GM19395 (cell line): ENCODE measurements around the gene NKD2.
"Not testable (repeated sequence)": the region's sequence is repeated elsewhere in the genome, so short reads cannot be mapped to it uniquely, and the experiment has no call there.

Experiments used
- ATAC-seq: cut with Tn5 transposase; IDR thresholded peaks from one replicate; pipeline ENCODE4 v1.9.1; 2021; ENCODE audit warnings: mild to moderate bottlenecking, moderate library complexity; ENCODE audit not compliant: unreplicated experiment

The NKD2 gene

DNA sequence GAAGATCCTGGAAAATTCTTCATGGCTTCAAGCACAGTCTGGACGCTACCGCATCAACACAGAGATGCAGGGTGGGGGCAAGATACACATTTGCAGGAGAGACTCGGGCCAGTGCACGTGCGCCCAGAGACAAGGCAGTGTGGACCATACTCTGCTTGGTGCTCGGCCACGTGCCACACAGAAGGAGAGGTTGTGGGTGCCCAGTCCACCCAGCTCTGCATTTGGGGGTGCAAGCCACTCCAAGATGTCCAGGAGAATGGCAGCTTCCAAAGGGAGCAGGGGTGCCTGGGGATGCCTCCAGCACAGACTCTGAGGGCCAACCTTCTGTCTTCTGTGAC is 4.3 kb downstream of the NKD2 start:
- ATAC-seq = no peak

DNA sequence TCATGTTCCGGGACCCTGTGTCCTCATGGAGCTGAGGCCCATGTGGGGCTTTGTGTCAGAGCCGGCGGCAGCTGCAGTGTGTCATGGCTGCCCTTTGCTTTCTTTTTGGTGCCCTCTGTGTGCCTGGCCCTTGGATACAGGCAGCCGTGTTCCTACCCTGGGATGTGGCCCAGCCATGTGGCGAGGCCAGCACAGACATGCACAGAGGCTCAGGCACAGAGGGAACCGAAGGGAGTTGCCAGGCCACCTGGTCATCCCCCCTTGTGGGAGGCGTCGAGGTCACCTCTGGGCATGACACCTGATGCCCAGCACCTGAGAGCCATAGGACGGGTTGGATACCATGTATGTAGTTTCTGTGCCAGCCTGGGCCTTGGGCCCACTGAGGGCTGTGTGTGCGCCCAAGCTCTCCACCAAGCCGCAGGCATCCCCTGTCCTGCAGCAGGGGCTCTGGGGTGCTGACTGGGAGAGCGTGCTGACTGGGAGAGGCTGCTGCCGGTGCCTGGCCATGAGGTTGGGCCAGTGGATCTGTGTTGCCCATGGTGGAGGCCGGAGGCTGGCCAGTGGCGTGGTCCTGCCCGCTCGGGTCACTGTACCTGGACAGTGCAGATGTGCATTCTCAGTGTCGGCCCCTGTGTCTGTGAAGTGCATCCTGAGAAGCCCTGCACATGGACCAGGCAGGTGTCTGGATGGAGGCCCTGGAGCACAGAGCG is 4.8 kb downstream of the NKD2 start:
- no peak for ATAC-seq

DNA sequence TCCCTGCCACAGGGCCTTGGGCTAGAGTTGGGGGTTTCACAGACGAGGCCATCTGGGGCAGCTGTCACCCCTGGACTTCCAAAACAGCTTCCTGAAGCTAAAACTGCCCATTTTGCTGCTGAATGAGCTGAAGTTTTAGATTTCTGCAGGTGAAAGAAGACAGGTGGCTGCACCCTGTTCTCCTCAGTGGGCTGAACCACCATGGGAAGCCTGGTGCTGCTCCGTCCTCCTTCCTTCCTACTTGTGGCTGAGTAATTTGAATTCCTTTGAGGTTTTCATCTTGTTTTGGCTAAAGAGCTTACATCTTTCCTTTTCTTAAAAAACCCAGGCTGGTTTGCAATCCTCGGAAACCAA is 5.3 kb downstream of the NKD2 start:
- ATAC-seq = no peak

DNA sequence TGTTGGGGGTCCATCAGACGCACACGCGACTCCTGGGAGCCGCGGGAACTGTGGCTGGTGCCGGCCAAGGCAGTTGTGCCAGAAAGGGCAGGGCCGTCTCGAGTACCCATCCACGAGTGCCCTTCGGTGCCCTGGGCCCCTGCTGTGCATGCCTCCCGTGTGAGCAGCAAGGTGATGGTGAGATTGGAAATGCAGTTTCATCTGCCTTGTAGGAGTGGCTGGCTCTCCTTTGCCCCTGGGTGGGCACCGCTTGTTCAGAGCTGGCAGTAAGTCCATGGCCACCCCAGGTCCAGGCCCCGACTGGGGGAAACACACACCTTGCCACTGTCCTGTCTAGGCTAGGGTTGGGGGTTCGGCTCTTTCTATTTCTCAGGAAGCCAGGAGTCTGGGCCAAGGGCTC is 5.7 kb downstream of the NKD2 start:
- ATAC-seq = no peak

DNA sequence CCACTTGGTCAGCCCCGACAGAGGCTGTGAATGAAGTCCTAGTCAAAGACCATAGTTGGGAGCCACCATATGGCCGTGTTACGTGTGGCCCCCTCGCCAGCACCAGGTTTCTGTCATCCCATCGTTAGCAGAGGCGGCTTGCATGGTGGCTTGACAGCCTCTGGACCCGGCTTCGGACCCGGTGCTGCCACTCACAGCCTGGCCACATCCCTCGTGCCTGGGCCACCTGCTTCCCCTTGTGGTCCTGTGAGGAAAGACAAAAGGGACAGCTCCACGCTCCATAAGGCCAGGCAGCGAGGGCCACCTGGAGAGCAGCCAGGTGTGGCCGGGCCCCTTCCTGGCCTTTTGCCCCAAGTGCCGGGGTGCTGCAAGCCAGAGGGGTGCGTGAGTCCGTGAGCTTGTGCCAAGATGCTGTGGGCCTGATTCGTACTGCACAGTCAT is 6.2 kb downstream of the NKD2 start:
- ATAC-seq = no peak

DNA sequence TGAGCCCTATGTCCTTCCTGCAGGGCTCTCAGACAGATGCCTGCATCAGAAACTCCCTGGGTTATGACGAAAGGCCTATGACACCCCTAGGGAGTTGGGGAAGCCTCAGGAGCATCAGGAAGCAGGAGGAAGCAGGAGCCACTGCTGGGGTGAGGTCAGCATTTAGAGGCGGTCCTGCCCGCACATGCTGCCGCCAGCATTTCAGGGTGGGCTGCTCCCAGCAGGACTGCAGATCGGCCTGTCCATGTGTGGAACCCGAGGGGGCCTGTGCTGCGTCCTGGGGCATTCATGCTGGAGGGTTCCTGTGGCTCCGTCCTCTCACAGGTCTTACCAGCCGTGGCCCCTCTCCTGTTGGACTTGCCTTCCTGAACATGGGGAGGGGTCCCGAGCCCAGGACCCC is 6.9 kb downstream of the NKD2 start:
- ATAC-seq = no peak

DNA sequence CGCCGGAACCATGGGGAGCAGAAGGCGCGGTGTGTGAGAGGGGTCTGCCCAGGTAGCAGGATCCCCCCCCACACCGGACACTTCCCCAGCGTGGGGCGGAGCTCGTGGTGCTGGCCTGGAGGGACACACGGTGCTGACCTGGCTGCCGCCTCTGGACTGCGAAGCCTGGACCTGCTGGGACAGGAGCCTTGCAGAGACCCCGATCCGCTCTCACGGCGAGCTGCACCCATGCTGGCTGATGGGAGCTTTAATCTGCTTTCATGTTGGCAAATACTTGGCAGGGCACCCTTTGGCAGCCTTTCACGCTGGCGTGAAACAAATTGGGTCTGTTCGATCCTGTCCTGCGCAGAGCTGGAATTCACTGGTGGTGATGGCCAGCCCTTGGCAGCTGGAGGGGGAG is 7.4 kb downstream of the NKD2 start:
- no peak for ATAC-seq

DNA sequence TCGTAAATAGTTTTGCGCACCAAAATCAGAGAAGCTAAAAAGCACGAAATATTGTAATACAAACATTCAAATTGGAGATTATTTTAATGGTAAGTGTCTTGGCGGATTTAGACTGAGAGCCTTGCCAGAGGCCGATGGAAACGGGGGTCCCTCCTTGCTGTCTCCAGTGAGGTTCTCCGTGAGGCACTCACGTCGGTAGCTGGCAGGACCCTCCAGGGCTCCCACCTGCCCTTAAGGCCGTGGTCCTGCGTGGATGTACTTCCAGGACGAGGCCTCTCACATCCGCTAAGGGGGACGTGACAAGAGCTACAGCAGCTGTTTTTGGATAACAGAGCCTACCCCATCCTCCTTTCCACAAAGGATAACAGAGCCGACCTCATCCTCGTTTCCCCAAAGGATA is 7.9 kb downstream of the NKD2 start:
- ATAC-seq = no peak

DNA sequence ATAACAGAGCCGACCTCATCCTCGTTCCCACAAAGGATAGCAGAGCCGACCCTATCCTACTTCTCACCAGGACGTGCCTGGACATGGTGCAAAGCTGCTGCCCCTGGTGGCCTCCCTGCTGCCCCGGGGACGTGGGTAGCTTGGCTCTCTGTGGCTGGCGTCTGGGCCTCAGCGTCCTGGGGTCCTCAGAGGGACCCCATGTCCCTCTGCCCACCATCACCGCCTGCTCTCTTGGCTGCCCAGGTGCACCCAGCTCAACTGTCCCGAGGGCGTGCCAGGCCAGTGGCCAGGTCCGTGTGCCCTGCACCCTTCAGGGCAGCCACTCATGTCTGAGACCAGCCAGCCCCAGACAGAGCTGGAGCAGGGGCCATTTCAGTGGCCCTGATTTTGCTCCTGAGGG is 8.5 kb downstream of the NKD2 start:
- ATAC-seq = no peak

DNA sequence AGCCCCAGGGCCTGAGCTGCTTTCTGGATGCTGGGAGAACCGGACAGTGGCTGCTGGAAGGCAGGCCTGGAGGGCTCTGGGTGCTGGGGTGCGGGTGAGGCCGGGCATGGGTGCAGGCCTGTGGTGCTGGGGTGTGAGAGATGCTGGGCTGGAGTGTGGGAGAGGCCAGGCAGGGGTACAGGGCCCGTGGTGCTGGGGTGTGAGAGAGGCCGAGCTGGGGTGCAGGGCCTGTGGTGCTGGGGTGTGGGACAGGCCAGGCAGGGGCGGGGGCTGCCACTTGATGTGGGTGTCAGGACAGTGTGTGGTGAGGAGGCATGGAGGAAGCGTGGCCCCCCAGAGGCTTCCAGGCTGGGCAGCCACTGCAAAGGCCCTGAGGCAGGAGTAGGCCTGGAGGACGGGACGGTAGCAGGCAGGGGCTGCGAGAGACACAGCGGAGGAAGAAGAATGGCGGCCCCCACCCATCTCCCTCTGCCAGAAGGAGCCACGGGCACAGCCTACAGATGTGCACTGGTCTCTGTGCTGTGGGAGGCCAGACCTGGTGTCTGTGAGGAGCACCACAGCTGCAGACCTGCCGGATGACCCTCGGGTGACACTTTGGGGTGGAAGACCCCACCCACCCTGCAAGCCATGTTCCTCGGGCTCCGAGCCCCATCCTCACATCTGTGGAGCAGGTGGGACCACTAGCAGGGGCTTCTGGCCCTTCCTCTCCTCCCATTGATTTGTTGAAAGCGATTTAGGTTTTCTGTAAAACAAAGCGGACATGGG is 9.3 kb downstream of the NKD2 start:
- ATAC-seq = no peak

DNA sequence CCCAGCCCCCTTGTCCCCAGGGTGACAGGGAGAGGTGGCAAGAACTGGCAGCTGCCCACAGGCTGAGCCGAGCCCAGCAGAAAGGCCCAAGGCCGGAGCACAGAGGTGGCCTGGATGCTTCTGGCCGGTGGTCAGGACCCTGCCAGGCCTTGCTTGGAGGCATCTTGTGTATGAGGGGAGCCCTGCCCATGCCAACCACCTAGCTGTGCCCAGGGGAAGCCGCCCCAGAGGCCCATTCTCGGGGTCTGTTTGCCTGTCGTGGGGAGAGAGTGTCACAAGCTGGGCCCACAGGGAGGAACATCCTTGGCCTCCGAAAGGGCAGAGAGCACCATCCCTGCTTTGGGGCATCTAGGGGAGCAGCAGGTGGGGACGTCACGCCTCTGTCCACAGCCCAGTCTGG is 10.0 kb downstream of the NKD2 start:
- ATAC-seq = no peak

DNA sequence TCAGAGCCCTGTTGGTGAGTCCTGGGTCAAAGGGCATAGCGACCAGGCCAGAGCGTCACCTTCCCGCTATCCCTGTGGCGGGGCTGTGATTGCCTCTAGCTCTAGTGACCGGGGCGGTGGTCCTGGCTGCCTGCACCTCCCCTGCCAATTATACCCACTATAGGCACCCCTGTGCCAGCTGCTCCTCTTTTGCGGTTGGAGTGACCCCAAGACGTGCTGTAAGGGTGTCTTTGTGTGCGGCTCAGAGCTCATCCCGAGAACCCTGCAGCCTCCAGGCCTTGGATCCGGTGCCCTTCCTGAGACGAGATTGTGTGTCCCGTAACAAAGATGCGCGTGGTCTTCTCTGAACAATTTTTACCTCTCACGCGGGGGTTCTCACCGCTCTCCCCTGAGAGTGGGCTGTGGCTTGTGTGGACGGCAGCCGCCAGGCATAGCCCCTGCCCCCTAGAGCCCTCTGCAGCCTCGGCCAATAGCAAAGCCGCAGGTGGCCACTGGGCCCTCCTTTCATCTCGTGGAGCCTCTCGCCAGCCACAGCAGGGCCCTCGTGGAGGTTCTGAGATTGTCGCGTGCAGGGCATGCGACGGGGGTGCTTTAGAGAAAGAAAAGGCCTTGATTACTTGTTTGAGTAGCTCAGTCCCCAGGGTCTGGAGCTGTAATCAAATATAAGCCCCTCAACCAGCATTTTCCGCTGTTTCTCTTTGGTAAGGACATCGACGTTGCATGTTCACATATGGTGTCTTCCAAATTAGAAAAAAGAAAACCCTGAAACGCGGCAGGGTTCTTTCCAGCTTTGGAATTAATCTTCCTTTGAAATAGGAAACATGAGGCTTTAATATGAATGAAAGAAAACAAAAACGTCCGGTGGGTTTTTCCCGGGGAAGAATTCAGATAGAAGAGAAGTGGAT is 10.7 kb downstream of the NKD2 start:
- ATAC-seq = no peak

DNA sequence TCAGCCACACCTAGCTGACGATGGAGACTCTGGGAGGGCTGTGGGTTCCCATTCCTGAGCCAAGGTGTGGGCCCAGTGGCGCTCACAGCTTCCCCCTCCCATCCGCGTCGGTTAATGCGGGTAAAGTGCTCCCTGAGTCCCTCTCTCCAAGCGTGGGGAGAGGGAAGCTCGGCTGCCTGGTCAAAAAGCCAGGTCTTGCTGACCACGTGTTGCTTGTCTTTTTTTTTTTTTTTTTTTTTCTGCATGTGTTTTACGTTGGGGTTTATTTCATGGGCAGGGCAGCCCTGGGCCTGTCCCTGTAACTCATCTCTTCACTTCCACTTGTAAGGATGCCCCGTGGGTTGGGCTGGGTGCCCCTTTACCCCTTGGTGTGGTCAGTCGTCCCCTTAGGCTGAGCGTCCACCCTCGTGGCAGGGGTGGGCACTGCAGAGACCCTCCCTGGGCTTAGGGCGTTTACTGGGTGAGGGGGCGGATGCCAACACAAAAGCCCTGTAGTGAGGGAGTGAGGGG is 11.9 kb downstream of the NKD2 start:
- no peak for ATAC-seq

DNA sequence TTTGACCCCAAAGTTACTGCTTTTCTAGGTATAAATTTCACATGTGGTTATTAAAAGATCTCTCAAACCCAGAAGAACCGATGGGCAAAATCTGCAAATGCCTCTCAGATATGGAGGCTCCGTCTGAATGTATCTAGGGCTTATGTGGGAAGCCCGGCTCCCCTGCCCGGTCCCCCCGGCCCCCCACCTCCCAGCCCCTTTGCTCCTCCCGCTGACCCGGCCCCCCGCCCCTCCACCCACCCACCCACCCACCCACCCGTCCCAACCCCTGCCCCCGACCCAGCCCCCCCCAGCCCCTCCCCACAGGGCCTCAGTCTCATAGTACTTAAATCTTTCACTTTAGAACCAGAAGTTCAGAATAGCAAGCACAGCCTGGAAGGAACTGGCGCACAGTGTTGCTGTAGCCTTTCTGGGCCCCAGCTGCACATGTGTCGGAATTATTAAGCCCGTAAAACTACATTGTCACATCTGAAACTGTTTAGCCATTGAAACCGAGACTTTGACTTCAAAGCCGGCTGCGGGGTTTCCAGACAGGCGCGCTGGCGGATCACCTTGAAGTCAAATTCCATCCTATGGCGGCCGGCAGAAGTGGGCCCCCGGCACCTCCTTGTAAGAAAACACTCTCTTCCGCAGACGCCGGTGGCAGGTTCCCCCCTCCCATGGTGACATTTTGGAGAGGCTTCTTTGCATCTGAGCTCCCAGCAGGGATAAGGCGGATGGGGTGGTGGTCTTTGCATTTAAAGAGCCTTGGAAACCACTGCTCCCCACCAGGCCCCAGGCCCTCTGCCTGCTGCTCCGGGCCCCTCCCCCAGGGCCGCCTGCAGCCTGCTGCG is 12.8 kb downstream of the NKD2 start:
- ATAC-seq = no peak

DNA sequence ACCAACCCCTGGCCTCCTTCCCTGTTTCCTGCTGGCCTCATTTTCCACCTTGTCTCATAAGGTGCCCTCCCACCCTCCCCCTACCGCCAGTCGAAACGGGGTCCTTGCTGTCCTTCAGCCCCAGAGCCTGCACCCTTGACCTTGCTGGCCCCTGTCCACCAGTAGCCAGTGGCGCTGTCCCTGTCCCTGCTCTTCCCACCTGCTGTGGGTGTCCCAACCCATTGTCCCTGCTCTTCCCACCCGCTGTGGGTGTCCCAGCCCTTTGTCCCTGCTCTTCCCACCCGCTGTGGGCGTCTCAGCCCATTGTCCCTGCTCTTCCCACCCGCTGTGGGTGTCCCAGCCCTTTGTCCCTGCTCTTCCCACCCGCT is 13.4 kb downstream of the NKD2 start:
- not testable (repeated sequence) for ATAC-seq

DNA sequence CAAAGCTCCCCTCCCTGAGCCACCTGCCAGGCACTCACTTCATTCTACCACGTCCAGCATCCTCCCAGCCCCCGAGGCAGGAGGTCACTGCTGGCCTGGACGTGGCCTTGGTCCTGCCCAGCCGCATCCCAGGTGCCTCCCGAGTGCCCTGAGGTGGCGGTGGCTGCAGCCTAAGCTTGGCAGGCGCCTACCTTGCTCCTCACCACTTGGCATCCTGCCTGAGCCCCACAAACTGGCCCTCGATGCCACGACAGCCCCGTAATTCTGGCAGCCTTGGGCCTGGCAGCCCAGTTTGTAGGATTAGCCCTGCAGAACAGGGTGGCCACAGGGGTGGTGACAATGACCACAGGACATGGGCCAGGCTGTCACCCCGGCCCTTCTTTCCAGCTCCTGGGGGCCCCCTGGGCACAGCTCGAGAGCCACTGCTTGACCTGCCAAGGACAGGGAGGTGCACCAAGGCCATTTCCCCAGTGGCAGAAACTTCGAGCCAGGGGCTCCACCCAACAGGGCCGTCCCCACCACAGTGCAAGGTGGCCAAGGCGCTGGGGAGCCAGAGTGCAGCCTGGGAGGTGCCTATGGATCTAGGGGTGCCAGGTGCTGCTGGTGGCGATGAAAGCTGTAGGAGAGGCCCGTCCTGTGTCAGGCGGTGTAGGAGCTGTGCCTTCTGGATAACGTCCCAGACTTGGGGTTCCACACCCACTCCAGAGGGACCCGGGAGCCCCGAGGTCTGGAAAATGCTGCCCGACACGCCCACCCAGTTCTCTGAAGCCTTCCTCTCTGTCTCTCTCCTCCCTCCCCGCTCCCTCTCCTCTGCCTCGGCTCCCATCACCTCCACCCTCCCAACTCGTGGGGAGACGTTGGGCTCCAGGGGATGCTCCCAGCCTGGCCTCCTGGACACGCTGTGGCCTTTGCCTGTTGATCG is 18.4 kb downstream of the NKD2 start:
- no peak for ATAC-seq

DNA sequence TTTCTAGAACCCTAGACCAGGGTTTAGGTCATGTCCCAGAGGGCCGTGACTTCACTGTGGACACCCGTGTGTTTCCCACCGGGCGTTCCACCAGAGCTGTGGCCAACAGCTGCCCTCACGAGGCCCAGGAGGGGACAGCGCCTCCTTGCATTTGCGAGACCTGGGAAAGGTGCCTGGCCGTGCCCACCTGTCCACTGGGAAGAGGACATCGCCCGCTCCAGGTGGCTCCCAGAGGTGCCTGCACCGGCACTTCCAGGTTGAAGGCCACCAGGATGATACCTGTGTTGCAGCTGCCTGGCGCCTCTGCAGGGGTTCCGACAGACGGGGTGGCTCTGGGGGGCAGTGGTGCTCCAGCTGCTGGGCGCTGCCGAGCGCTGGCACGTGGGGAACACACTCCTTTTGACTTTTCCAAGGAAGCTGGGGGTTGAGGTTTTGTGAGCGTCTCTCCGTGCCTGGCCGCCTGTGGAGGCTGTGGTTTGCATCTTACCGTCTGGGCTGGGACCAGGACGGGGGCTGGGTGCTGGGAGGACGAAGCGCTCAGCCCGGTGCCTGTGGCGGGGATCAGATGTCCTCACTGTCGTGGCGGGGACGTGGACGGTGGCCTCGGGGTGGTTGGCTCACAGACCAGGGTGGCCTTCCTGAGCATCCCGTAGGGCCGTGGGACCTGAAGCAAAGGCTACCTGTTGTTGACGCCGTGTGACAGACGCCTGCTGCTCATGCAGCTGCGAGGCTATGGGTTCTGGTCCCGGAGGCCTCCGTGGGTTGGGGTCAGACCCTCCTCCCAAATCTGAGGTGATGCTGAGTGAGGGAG is 19.2 kb downstream of the NKD2 start:
- no peak for ATAC-seq

DNA sequence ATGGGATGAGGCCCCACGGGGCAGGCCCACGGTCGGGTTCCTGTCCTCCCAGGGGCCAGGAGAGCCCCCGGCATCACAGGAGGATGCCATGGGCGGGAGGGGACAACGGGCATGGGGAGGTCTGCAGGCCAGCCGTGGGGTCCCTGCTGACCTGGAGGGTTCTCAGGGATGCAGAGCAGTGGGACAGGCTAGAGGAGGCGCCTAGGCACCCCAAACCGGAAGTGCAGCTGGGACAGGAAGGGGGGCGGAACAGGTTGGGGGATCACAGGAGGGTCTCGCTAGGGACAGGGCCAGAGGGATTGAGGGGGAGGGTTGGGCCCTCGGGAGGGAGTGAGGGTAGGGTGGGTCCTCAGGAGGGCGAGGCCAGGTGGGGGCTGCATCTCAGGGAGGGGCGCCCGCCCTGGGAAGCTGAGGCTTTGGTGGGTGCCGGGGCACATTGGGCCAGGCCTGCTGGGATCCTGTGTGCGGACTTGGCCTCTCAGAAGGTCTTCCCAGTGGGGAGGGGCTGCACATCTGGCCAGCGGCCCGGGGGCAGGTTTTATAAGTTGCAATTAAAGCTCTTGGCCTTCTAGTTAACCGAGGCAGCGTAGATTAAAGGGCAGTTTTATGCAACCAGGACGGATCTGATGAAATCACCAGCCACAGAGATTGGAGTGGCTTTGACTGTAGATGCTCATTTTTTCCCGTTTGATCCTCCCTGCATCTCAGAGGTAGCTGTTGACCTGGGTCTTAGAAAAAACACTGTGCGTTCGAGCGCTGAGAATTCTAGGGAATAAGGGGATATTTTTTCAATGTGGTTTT is 20.1 kb downstream of the NKD2 start:
- ATAC-seq = no peak
